GM18502 (cell line): ENCODE results near the gene SLC6A12.

ENCODE experiments used
- ATAC-seq: cut with Tn5 transposase; IDR thresholded peaks from one replicate; pipeline ENCODE4 v1.9.1; 2021; ENCODE audit warnings: mild to moderate bottlenecking; ENCODE audit not compliant: unreplicated experiment, poor library complexity

Gene SLC6A12

DNA sequence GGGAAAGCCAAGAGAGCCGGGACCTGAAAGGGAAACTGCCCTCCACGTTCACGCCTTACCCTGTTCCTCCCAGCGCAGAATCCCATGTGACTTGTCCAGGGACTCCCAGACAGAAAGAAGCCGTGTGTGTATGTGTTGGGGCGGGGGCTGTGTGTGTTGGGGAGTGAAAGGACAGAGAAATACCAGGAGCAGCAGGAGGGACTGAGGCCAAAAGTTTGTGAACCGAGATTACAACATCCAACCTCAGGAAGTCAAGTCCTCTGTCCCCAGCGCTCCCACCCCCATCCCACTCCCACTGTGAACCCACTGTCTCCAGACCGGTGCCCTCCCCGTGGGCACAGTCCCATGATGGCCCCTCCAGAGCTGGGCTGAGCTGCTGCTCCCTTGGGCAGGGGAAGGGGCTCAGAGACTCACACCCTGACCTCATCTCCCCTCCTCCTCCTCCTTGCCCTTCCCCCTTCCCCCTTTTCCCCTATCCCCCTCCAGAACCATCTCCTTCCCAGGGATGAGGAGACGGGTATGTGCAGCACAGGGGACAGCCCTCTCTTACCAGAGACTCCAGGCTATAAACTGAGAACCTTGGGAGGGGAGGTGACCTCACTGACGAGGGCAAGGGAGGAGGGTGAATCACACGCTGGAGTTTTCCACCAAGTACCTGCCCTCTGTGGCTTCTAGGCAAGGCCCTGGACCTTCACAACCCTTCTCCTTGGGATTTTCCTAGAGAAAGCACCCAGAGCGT lies at the start of gene SLC6A12:
TSS of gene SLC6A12 (minus strand) at position 155 of the 739 bp plus-strand sequence. CDS start 4,171 bp downstream, outside the sequence.
- ATAC-seq, result no peak

DNA sequence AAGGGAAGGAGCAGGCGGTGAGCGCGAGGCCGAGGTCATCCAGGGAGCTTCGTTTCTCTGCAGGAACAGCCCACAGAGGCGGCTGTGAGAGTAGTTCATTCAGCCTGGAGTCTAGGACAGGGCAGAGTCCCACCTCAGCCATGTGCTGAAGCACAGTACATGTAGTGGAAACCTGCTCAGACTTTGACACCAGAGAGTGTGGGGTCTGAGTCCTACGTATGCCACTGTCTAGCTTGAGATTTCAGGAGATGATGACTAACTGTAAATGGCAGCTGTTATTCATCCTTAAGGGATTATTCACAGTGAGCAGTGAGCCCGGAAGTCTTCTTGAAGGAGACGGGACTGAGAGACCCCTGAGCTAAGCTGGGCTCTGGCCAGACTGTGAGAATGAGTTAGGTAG lies 49.6 kb upstream of the SLC6A12 start:
- no peak for ATAC-seq

DNA sequence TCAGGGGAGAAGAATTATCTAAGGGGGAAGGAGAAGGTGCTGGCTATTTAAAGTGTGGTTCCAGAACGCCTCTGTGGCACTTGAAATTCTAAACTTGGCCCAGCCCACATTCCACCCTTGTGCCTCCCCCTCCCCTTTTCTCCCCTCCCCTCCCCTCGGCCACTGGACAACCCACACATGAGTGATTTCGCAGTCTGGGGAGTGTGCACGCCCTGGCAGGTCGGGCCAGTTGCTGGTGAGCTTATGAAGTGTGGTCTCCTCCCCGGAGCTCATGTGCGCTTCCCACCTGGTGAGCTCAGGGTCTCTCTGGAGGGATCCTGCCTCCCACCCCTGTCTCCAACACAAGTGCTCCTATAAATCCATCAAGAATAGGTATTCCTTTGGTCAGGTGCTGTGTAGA lies 48.9 kb upstream of the SLC6A12 start, which contains the start of gene SLC6A13:
TSS of gene SLC6A13 (minus strand) at position 20 of the 400 bp plus-strand sequence. CDS start 2,784 bp downstream, outside the sequence.
- ATAC-seq, result no peak

DNA sequence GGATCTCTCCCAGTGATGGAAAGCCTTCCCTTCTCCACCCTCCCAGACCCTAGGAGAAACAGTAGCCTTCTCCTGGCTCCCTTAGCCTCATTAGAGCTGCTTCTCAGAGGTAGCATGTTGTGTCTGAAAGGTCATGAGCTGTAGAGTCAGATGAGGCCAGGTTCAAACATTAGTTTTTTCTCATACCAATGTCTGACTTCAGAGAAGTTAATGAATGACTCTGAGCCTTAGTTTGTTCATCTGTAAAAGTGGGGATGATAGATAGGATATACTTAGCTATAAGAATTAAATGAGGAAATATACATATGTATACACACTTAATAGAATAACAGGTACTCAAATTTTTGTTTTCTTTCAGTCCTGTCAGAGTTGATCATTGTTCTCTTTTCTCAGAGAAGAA lies 48.2 kb upstream of the SLC6A12 start:
- no peak for ATAC-seq

DNA sequence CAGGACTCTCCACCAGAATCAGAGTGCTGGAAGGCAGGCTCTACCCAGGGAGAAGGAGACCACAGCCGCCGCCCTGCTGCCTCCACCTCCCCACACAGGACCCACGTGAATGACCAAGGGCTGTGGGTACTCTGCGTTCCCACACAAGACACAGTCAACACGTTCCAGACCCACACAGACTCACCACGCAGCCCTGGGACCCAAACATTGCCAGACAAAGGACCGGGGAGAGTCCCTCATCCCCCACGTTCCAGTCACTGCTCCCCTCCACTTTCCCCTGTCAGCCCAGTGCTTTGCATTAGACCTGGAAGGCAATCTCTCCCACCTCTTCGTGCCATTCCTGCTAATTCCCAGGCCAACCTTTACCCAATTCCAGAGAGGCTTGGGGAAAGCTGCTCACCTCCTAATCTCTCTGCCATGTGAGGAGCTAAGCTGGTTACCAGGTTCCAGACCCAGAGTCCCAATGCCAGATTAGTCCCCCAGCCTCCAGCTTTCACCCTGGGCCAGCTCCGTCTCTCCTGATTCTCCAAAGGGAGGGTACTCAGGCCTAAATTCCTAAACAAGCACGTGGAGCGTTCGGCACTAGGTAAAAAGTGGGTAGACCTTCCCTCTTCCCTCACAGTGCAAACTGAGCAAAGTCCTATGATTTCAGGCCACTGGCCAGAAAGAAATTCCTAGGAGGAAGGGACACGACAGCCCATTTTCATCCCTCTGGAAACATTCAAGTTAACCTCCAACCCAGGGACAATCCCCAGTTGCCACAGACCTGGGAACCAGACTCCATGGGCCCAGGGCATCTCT lies 43.8 kb upstream of the SLC6A12 start:
- no peak for ATAC-seq

DNA sequence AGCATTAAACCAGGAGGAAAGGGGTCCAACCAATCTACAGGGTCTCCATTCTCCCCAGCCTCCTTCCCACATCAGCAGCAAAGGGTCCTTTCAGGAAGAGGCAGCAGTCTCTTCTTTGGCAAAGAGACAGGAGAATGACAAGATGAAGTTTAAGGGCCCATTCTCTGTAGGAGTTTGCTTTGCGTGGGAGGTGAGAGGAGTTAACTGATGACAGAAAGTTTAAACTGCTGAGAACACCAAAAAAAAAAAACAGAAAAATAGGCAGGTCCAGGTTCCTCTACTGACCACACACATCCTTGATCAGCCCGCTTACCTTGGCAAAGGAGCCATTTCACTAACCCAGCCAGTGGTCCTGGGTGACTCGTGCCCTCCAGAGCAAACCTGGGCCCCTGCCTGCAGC lies 43.0 kb upstream of the SLC6A12 start:
- no peak for ATAC-seq

DNA sequence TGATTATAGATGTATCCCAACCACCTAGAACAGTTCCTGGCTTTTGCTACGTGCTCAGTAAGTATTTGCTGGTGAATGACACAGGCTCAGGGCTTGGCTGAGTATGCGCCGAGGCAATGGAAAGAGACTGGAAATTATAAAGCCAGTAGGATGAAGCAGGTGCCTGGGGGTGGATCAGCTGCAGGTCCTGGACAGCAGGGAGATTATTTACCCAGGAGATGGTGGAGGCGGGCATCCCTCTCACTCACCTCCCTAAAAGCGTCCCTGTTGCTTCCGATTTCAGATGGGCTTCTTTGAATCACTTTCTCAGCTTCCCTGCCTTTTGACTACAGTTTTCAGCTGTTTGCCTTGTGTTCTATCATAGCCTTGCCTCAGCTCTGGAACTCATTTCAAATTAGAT lies 42.3 kb upstream of the SLC6A12 start:
- no peak for ATAC-seq

DNA sequence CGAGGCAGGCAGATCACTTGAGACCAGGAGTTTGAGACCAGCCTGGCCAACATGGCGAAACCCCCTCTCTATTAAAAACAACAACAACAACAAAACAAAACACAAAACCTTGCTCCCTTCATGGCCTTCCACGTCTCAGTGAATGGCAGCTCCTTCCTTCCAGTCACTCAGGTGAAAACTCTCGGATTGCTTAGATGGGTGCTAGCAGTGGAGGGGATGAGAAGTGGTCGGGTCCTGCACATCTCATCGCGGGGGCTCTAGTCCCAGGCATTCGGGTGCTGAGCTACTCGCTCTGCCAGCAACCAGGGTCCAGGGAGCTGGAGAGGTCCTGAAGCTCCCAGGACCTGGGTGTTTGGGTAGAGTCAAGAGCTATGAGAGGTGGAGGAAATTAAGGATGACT lies 41.0 kb upstream of the SLC6A12 start:
- no peak for ATAC-seq

DNA sequence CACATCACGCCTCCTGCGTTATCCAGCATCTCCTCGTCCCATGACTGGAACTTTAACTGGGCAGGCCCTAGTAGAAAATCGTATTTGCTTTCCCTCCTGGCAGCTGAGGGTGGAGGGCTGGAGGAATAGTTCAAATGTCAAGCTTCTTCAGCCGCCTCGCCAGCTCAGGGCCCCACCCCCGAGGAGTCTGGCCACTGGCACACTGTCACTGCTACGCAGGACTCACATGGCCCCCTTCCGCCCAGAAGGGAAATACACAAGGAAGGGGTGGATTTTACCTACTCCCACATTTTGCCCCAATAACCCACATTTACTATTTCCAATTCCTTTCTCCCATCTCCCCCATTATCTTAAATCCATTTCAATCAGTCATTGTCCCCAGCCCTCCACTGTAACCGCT lies 40.1 kb upstream of the SLC6A12 start:
- no peak for ATAC-seq

DNA sequence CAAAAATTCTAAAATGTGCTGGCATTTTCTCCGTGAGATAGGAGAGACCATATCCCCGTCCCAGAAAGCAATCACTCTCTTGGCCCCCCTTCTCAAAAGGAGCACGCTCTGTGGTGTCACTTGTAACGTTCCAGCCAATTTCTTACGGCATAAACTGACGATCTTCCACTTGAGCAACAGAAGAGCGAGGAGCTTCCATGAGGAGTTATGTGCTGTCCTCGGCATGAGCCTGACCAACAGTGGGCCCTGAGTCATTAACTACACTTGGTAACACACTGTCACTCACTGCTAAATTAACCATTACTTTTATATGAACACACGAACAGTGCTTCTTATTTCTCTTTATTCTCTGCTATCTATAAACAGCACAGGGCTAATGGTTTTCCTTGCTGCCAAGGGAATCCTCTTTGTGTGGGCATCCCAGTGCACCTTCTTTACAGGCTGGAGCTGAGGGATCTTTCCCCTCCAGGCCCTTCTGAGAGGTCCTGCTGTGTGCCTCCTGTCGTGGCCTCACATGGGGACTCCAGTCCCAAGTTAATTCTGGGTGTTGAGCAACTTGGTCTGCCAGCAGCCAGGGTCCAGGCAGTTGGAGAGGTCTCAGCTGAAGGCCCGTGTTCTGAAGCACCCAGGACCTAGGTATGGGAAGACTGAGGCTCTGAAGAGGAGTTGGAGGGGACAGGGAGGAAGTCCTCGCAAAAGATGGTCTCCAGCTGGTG lies 39.3 kb upstream of the SLC6A12 start:
- ATAC-seq, result no peak

DNA sequence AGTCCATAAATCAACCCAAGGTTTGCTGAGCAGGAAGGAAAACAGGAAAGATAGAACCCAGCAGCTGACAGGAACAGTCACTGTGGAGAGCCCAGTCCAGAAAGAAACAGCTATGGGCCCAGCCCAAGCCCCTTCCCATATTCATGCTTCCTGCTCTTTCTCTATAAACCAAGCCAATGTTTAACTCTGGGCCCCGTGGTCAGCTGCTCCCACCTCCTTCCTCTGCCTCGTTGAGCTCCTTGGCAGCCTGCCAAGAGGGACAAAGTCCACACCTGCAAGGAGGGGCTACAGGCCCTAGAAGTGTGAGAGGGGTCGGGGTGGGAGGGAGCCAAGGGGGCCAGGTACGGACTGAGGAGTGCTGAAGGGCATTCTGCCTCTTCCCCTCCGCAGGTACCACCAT lies 38.7 kb upstream of the SLC6A12 start:
- ATAC-seq, result no peak

DNA sequence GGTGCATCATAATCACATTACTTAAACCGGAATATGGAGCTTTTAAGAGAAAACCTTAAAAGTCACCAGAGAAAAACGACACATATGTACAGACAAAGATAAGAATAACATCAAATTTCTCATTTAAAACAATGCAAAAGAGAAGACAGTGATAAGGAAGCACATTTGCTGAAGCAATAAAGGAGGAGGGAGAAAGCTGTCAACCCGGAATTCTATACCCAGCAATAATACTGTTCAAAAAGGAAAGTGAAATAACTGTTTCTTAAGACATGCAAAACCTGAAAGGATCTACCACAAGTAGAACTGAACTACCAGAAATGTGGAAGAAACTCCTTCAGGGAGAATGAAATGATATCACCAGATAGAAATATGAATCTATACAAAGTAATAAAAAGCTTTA lies 33.3 kb upstream of the SLC6A12 start:
- no peak for ATAC-seq

DNA sequence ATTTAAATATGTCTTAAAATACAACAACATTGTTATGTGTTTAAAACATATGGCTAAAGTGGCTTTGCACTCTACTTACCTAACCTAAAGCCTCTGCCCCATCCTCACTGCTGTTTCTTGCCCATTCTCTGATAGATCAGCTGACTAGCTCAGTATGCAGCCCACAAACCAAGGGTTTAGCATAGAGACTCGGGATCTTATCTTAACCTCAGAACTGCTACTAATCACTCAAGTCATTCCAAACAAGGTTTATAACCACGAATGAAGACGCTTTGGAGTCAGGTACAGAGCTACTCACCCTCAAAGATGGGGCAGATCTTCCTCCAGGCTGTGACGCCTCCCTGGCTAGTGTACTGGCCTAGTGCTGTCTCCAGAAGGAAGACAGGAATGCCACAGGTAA lies 29.4 kb upstream of the SLC6A12 start:
- no peak for ATAC-seq

DNA sequence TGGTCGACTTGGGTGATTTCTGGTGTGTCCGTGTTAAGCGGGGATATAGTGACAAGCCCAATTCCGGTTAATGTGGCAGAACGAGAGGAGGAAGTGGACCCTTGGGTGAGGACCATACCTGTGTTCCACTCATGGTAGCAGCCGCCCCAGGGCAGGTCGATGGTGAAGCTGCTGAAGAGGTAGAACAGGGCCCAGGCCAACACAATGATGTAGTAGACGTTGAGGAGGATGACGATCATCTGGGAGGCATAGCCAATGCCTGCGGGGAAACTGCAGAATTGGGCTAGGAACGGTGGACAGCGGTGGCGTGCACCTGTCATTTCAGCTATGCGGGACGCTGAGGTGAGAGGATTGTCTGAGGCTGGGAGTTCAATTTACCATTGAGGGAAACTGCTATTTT lies 28.5 kb upstream of the SLC6A12 start:
- no peak for ATAC-seq

DNA sequence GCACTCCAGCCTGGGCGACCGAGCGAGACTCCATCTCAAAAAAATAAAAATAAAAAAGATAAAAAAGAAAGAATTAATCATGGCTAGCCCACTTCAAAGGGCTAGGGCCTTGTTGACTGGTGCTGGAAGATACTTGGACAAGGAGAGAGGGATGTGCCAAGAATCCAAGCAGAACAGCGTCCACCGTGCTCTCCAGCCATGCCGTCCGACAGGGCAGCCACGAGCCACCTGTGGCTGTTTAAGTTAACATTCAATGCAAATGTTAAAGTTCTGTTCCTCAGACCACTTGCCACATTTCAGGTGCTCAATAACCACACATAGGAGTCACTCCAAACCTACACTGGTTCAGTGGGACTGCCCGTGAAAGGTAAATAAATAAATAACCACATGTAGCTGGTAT lies 27.3 kb upstream of the SLC6A12 start:
- no peak for ATAC-seq

DNA sequence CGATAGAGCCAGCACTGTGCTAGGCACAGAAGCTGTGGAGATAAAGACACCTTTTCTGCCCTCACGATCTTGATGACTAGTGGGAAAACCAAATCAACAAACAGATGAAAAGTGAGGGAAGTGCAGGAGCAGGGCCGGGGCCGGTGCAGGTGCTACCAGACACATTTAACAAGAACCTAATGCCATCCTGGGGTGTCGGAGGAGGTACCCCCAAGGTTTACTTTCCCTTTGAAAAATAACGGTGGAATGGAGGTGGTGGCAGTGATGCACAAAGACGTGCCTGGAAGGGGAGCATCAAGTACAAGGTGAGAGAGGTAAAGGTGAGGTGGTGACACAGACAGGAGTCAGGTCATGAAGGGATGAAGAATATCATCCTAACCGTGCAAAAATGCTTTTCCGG lies 26.6 kb upstream of the SLC6A12 start:
- no peak for ATAC-seq

DNA sequence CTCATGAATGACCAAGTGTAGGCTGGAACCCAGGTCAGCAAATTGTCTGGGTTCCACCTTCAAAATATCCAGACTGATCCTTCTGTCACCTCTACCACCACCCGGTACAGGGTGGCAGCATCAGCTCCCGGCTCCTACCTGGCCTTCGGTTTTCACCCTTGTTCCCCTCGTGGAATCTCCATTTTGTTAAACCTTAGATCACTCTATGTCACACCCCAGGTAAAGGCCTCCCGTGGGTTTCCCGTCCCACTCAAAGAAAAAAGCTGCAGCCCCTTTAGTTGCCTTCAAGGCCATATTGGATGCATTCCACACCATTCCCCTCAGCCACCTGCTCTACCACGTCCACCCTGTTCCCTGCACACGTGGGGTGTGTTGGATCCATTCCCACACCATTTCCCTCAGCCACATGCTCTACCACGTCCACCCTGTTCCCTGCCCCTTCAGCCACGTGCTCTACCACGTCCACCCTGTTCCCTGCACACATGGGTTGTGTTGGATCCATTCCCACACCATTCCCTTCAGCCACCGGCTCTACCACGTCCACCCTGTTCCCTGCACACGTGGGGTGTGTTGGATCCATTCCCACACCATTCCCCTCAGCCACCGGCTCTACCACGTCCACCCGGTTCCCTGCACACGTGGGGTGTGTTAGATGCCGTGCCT lies 24.9 kb upstream of the SLC6A12 start:
- ATAC-seq, result no peak

DNA sequence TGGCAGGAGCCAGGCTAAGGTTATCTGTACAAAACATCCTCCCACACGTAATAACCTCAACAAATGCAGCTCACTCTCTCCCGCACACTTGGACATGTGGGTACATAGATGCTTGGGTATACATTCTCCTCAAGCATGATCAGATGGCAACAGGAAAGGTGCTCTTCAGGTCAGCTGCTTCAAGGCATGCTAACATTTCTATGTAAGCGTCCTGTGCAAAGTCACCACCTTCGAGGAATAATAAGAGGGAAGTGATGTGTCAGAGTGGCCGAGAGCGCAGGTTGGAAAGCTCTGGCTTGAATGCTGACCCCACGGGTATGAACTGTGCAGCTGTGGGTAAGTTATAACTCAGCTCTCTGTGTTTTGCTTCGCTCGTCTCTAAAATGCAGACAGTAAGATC lies 24.2 kb upstream of the SLC6A12 start:
- no peak for ATAC-seq

DNA sequence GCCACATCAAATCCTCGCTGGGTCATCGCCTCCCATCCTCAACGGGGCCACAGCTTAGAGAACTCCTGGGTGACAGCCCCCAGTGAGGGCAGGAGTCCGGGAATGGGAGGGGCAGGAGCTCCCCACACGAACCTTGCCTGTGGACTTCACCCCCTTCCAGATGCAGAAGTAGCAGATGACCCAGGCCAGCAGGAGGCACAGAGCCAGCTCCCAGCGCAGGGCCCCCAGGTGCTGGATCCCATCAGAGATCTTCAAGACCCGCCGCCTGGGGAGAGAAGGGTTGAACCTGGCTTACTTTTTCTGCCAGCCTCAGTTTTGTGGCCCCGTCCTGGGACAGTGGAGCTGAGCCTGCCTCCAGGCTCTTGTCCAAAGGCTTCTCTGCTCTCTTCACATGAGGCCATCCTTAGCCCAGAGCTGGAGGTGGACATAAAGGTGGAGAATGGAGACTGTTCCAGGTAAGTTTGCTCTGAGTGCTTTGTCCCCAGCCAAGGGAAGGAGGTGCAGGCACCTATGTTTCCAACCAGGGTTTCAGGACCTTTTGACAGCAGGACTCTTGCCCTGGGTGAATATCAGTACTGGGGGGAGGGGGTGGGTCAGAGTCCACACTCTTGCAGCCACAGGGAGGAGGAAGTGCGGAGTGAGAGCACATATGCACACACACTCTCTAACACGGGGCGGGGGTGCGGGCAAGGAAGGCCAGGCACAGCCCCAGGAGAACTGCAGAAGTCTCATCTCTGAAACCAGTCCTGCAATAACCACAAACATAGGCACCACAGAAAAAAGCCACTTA lies 23.3 kb upstream of the SLC6A12 start:
- no peak for ATAC-seq

DNA sequence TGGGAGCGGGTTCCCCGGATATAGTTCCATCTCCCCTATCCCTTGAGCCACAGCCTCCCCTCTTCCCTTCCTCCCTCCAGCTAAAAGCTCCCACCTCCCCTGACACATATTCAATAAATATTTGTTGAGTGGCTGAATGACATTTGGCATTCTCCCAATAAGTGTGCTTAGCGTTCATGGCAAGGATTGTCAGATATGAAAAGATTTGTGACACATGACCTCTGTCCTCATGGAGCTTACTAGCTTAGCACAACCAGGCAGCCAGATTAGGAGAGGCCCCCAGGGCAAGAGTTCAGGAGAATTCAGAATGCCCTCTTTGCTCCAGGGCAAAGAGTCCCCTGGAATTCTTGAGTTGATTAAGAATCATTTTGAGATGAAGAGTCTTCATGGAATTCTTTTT lies 22.5 kb upstream of the SLC6A12 start:
- no peak for ATAC-seq
